ENCODE data around the gene NAT8L.

NAT8L gene

GRCh38 chr4:2065106-2065930, 6.2 kb downstream of the NAT8L start:
- no peak for DNase-seq

DNA sequence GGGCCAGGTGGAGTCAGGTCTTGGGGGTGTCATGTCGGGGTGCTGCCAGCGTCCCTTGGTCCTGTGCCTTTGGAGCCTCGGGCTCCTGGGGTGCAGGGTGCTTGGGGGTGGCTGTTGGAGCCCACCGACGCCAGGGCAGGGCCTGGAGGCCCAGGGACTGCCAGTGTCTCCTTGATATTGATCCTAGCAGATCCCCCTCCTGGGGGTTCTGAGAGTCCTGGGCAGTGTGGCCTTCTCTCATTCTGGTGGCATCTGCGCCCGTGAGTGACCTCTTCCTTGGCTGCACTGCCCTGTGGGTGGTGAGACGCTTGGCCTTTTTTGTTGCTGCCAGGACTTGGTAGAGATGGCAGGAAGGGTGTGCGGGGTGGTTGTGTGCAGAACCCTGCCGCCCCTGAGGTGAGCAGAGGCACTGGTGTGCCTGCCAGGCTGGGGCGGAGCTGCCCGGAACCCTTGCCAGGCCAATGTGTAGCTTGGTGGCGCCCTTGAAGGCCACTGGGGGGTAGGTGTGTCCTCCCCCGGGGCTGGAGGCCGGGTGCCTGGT, 7.0 kb downstream of the NAT8L start:
- DNase-seq = no peak

- no peak for DNase-seq
Measured at GRCh38 chr4:2066571-2067445, 7.7 kb downstream of the NAT8L start.

GRCh38 chr4:2067446-2068197, 8.5 kb downstream of the NAT8L start:
- DNase-seq = no peak

GRCh38 chr4:2068198-2068470, 9.0 kb downstream of the NAT8L start:
- no peak for DNase-seq

- no peak for DNase-seq
Measured at GRCh38 chr4:2068566-2068965, 9.4 kb downstream of the NAT8L start.

GRCh38 chr4:2069161-2069971, 10.2 kb downstream of the NAT8L start:
- no peak for DNase-seq

- no peak for DNase-seq
Measured at GRCh38 chr4:2069986-2070385, 10.9 kb downstream of the NAT8L start.

DNA sequence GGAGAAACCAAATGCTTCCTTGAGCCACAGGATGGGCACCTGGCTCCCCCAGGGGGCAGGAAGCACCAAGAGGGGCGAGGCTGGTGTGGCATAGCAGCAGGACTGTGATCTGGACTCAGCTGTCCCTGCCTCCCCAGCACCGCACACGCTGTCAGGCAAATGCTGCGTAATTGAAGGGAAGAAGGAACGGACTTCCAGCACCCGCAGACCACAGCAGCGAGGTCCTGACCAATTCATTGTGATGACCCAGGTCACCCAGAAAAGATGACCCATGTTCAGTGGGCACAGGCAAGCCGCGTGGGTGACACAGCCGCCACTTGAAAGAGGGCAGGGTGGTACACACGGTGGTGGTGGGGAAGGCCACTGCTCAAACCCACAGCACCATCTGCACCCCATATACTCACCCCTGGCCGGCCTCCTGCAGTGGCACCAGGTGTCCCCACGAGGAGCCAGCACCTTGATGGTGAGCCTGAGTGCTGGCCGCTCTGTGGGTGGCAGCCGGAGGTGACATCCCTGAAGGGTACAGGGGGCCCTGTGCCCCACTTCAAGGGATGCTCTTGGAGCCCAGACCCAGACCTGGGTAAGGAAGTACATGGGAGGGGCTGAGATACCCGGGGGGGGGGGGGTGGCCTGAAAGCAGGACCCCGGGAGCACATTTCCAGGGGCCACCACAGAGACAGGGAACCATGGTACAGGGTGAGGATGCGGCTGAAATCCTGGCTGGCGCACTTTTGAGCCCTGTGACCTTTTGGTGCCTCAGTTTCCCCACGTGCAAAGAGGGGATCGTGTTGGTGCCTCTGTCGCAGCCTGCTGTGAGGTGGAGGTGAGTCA, 11.5 kb downstream of the NAT8L start:
- DNase-seq = no peak

GRCh38 chr4:2071252-2071911, 12.3 kb downstream of the NAT8L start:
- DNase-seq = no peak

DNA sequence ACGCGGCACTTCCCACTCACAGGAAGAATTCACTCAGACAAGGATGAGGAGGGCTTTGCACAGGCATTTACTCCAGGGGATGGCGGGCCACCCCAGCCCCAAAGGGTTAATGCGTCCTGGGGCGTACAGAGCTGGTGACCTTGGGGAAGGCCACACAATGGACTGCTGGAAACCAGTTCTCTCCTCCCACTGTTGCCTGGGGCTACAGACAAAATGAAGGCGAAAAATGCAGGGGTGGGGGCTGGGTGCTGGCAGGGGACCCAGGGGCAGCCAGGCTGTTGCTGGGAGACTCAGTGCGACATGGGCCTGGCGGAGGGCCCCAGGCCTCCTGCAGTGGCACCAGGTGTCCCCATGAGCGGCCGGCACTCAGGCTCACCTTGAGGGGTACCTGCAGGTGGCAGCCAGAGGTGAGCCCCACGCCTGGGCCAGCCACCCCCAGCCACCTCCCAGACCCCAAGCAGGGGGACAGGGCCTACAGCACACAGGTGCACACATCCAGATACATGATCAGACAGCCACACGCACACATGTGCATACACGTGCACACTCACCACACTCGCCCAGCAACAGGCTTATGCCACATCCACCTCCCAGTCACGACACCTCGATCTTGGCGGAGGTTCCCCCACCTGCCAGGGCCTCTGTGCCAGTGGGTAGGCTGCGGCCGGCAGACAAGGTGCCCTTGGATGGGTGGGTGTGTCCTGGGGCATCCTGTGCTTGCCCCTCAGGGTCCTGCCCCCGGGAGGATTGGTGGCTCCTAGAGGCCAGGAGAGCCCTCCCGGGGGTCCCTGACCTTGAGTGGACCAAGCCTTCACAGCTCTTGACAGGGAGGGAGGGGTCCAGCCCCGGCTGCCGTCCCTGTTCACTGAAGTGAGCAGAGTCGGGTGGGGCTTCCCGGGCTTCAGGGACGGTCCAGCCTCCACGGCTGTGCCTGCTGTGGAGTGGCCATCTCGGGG, 13.1 kb downstream of the NAT8L start:
- peak in 1 of 2 donors; percentile 42 for DNase-seq

- no peak for DNase-seq
Measured at GRCh38 chr4:2072971-2073807, 14.1 kb downstream of the NAT8L start.

- peak in 1 of 2 donors; percentile 9 for DNase-seq
Measured at GRCh38 chr4:2073808-2074481, 14.8 kb downstream of the NAT8L start.

DNA sequence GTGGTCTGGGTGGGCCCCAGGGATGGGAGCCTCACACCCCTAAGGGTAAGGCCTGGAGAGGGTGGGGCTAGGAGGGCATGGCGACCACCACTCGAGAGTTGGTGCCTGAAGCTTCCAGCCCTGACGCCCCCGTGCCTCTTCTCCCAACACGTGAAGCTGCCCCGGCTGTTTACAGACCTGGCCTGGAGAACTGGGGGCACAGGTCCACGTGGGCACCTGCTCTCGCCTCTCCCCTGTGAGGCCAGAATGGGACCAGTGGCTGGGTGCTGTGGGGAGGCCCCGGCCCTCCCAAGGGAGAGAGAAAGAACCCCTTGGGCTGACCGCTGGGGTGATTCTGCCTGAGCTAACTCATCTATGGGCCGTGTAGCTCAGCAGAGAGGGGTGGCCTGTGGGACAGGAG, 15.5 kb downstream of the NAT8L start:
- DNase-seq = no peak

GRCh38 chr4:2075171-2075986, 16.3 kb downstream of the NAT8L start:
- DNase-seq = no peak

- no peak for DNase-seq
Measured at GRCh38 chr4:2075987-2076907, 17.1 kb downstream of the NAT8L start.
